Measurements from ENCODE around the gene SLC40A1.

The SLC40A1 gene

DNA sequence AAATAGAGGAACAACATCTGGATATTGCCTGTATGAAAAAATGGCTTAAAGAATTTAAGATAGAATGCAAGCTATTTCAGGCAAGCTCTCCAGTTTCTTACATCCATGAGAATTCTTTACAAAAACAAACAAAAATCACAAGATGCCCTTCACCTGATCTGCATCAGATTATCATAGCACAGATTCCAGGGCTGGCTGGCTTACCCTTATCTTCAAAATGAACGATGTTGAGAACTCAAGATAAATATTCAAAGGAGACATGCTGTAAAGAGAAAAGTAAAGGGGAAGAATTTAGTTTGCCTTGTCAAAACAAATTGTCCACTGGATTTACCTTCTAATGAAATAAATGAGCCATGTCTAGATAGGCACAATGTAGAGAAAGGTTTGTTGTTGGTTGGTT lies 18.7 kb upstream of the SLC40A1 start:
- DNase-seq (ENCODE audit: low read depth), result no peak

DNA sequence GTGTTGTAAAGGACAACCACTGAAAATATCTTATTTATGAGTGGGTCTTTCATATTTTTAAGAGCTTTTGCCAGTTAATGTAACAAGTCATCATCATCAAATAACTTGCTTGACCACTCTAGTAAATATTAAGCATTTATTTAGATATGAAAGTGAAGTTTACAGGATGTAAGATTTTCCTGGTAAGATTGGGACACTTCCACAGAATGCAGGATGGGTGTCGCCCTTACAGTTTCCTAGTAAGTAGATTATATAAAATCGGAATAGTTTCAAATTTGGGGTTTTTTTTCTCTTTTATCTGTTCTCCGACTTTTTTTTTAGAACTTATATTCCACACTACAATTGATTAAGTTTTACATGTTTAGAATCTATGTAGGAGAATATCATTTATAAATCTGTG lies 14.8 kb upstream of the SLC40A1 start:
- no peak for DNase-seq (ENCODE audit: low read depth)

DNA sequence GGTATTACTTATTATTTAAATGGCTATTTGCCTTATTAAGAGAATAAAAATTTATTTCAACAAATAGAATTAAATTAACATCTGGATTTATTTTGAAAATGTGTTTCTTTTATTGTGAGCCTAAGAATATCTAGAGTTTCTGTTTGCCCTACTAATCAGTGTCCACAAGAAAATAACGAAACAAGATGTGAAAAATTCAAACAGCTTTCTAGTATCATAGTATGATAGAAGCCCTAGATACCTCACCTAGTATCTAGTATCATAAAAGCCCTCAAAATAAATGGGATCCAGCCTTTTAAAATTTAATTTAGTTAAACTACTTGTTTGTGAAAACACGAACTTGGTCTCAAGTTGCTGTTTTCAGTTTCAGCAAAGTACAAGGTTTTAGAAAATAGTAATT lies 13.7 kb upstream of the SLC40A1 start:
- DNase-seq (ENCODE audit: low read depth), result no peak

DNA sequence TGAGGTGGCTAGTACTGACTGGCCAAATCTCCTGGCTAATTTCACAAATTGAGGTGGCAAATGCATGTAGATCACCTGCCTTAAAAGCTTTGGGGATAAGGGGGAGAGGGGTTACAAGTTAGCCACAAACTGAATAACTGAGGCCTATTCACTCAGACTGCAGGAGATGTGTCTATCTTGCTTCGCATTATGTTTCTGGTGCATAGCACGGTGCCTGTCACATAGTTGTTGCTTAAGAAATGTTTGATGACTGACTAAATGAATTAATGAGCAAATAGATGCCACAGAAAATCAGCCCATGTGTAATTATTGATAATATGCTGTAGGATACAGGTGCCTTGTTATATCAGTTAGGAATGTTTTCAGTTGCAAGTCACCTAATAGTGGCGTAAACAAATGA lies 12.5 kb upstream of the SLC40A1 start:
- no peak for DNase-seq (ENCODE audit: low read depth)

DNA sequence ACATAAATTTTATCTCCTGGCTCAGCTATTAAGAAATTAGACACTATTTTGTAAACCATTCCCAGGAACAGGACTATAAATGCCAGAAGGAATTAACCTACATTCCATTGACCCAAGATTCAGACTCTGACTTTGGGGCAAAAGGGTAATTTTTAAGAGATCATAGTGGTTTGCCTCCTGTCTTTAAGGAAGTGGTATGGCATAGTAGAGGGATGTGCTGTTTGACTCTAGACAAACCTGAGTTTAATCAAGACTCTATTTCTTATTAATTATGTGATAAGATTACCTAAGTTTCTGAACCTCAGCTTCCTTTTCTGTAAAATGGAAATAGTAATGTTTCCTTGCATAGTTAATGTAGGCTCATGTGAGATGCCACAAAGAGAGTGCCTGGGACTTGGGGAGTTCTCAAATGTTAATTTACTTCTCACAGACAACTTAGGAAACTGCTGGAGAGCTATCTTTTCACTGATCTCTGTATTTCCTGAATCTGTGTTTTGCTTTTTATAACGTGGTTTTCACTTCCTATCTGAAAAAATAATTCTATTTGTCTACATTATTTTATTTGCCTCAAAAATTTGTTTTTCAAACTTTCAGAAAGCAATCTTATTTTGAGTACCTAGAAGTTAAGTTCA lies 11.9 kb upstream of the SLC40A1 start:
- DNase-seq (ENCODE audit: low read depth), result no peak

DNA sequence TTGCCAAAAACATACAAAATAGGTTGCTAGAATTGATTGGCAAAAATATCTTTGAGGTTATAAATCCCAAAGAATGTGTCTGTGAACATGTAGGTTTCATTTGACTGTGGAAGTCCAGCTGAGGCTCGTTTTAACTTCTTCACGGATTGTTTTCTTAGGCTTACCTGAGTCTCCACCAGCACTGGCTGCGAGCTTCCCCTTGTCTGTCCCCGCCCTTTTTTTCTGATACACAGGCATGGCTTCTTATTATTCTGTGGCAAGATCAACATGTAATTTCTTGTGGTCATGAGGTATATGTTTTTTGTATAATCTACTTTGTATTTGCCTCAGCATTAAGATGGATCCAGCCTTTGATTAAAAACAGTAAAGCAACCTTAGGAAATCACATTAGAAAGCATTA lies 7.2 kb upstream of the SLC40A1 start:
- no peak for DNase-seq (ENCODE audit: low read depth)

DNA sequence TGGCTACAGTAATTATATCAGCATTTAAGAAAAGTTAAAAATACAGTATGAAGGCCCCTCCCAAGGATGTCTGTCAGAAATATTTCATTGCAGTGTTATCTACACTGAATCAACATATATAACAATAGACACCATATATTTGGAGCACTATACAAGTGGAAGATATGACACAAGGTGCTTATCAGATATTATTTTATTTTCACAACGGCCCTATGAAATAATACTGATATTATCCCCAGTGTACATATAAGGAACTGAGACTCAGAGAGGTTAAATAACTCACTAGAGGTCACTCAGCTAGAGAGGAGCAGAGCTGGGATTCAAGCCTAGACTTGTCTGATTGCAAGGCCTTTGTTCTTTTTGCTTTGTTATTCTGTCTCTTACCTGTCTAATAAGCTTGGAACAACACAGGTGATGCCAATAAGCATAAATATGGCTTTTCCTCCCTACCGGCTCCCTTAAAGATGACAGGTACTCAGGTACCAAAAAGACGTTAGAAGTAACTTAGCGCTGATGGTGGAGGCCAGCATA lies 4.7 kb upstream of the SLC40A1 start:
- no peak for DNase-seq (ENCODE audit: low read depth)

DNA sequence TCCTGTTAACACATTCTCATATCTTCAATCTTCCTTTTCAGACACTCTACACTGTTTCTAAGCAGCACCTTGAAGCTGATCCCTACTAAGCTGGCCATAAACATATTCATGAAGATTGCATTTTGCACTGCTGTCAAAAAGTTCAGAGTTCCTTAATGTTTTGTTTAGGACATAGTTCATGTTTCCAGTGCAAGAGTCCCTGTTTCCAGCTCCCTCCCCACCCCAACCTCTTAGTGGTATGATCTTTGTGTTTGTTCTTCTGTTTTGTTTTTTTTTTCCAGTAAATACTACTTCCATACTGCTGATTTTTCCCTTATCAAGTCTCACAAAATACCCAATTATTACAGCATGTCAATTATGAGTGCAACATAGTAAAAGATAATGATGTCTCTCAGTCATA lies 4.1 kb upstream of the SLC40A1 start:
- DNase-seq (ENCODE audit: low read depth), result no peak

DNA sequence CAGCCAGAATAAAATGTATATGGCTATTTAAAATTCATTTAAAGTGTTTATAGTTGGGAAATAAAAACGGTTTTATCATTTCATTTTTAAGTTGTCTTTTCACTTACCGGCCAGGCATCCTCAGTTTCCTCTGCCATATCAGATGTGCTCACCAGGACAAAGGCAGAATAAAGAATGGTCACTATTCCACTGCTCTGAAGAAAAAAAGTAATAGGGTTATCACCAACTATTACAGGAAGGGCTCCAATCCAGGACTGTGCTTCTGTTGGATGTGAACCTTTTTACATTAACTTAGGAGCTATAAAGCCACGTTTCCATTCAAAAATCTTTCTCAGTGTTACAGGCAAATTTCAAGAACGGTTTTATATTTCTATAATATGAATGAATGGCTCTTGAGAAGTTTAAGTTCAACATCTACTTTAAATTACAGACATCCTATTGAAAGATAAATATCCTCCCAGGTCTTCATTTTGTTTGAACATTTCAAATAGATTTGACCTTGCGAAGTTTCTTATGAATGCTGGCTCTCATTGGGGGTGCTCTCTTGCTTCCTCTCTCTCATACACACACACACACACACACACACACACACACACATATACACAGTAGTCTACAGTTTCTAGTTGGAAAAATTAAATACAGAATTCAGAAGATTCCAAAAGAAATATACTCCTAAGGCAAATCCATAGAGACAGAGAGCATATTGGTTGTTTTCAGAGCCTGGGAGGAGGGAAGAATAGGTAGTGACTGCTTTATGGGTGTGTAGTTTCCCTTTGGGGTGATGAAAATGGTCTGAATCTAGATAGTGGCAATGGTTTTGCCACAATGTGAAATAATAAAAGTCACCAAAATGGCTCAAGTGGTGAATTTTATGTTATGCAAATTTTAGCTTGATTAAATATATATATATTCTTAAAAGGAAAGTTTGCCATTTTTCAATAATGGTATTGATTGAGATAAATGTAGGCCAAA lies 2.9 kb upstream of the SLC40A1 start:
- DNase-seq (ENCODE audit: low read depth), result no peak

DNA sequence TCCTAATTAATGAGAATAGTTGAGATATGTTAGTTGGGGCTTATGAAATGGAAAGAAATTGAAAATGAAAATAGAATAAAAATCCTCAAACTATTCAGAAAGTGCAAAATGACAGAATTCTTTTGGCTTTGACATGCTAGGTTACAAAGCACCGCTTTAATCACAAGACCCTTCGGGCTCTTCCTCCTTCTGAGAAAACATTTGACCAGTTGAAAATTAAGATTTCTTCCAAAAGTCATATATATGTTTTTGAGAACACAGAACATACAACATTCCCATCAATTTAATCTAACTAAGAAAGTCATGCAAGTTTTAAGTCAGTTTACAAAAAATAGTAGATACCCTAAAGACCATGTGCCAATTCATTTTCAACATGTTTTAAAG lies 2.2 kb upstream of the SLC40A1 start:
- DNase-seq (ENCODE audit: low read depth), result no peak

DNA sequence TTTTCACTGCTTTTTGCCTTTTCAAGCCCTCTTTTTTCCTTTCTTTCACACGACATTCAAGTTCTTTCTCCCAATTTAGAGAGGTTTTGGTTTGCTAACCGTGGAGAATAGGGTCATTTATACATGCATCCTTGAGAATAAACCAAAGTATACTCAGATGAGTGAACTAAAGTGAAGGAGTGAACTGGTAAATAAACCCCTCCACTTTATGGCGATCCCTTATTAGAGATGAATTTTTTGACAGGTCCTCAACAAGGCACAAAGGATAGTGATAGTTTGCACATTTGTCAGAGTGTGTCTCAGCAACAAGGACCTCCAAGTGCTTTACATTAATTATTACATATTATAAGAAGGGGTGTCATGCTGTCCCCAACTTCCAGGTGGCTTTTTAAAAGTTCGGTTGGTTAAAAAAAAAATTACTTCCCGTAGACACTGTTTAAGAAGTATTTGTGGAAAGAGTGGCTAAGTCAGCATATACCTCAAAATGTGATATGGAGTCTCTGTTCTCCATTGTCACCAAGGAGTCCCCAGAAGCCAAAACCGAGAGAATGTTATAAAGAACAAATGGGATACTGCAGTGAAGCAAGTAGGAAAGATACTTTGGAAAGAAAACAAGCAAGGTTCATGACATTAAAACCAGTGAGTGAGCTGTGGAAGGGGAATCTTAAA lies 1.7 kb upstream of the SLC40A1 start:
- DNase-seq (ENCODE audit: low read depth), result no peak

DNA sequence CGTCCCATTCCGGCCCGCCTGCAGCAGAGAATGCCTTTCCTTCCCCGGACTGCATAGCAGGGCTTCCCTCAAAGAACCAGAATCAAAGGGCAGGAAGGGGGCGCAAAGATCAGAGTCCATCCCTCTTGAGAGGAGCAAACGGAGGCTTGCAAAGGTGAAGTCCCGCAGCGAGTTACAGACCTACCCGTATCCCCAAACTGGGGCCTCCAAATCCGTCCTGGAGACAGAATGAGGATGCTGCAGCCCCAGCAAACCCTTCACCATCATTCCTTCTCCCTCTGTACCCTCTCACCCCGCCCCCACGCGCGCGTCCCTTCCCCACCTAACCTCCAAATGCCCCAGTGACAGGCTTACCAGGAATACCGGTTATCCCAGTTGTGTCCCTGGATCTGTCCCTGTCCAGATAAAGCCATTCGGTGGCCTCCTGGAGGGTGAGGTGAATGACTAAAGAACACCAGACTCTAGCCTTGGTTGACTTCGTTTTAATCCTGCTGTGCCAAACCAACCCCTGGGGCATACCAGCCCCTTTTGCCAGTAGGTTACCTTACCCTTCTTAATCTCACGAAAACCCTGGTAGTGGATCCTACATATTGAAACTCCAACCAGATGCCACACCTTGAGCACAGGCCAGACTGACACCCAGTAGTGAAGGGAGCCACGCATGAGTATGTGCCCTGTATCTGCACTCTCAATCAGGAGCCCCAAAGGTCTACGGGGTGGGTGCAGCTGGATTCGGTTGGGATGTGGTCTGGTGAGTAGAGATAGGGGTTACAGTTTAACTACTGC lies 961 bp upstream of the SLC40A1 start:
- no peak for DNase-seq (ENCODE audit: low read depth)

DNA sequence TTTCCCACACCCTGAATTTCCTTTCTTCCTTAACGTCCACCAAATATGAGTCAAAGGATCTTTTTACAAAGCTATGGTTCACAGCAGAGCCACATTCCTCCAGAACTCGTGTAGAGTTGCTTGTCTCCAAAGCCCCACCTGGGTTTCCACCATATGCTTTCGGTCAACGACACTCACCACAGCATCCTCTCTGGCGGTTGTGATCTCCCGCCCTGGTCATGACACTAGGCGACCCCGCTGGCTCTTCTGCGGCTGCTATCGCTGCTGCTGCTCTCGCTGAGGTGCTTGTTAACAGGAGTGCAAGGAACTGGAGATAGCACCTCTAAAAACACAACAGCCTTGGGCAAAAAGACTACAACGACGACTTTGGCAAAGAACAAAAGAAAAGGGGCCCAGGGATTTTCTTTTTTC lies 340 bp downstream of the SLC40A1 start:
- DNase-seq (ENCODE audit: low read depth), result no peak

DNA sequence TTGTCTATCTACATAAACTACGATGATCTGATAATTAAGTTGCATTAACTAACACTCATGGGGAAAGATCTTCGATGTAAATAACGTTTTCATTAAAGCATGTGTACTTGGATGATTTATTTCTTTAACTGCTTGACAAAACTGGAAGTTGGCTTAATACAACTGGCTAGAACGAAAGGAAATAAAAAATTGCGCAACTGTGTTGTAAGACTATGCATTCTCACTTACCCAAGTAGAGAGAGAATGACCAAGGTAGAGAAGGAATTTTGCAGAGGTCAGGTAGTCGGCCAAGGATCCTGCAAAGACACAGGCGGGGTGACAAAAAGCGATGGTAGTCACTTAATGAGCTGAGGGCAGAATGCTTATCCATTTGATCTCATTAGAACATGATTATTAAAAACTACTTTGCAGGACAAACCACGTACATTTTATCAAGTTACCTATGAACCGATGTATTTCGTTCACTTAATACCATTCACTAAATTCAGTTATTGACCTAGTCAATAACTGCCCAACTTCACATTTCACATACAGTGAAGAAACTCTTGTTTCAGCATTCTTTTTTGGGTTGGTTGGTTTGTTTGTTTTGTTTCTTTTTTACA lies 900 bp downstream of the SLC40A1 start:
- no peak for DNase-seq (ENCODE audit: low read depth)

DNA sequence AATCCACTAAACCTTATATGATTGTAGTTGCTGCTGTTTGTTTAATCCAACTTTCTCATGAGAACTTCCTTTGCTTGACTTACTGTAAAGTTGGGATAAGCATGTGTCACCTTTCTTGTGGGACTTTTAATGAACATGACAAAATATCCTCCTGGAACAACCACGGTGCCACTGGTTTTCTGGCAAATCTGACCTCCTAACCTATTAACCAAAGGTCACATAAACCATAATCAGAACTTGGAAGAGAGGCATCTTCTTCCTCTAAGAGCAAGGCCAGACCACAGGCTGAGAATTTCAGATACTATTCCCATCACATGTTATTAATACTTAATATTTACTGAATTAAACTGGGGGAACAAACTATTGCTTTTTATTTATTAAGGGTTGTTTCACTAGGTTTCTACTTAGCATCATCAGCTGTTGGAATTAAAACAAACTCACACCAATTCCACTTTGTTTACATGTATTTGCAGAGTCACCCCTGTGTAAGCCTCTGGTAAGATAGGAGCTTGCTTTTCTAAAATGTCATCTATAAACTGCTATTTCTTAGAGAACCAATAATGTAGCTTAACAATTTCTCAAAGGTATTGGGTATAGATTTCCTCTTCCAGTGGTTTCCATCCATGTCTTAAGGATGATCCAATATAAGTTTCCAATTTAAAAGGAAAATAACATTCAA lies 2.2 kb downstream of the SLC40A1 start:
- DNase-seq (ENCODE audit: low read depth), result no peak

DNA sequence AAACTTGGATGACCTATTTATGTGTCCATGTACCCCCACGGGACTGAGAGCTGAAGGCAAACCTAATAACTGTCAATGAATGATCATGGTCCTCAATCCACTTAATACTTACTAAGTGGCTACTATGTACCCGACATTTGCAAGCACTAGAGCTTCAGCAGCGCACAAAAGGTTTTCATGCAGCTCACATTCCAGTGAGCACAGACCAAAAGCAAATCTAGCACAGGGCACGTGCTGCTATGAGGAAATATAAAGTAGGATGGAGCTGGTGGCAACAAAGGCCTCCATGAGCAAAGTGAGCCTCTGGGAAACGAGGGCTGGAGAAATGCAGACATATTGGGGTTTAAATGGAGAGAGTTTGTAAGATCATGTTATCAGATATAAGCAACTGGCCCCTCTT lies 3.5 kb downstream of the SLC40A1 start:
- no peak for DNase-seq (ENCODE audit: low read depth)

DNA sequence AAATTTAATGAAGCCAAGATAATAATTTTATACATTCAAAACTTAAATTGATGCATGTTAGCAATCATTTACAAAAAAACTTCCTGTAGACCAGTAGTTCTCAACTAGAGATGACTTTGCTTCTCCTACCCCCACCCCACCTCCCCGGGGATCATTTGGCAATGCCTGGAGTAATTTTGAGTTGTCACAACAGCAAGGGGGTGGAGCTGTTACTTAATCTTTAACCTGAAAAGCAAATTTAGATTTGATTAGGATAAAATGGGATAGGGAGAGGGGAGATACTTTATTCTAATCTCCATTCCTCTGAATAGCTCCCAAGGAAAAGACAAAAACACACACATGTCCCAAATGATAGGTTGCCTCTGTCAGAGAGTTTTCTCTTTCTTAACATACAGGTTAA lies 4.2 kb downstream of the SLC40A1 start:
- no peak for DNase-seq (ENCODE audit: low read depth)

DNA sequence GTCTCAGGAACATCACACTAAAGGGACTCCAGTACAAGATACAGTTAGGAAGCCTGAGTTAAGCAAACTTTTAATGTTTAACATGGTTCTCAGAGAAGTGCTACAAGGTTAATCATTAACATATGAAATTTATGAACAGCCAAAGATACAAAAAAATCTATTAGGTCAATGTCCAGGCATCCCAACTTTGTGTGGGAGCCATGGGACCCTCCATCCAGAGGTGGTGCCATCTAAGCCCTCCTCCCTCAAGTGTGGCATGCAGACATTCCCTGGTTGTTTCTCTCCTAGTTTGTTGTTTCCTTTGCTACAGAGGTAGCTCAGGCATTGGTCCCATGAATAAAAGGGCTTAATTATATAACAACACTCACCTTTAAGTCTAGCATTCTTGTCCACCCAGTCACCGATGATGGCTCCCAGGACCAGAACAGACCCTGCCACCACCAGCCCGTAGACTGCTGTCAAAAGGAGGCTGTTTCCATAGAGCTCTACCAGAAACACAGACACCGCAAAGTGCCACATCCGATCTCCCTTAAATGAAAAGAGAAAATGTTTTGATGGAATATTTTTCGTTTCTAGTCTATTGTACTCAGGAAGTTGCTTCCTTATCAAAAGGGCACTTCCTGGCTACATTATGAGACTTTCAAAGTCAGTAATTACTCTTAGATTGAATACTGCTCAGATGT lies 5.7 kb downstream of the SLC40A1 start:
- DNase-seq (ENCODE audit: low read depth), result no peak

DNA sequence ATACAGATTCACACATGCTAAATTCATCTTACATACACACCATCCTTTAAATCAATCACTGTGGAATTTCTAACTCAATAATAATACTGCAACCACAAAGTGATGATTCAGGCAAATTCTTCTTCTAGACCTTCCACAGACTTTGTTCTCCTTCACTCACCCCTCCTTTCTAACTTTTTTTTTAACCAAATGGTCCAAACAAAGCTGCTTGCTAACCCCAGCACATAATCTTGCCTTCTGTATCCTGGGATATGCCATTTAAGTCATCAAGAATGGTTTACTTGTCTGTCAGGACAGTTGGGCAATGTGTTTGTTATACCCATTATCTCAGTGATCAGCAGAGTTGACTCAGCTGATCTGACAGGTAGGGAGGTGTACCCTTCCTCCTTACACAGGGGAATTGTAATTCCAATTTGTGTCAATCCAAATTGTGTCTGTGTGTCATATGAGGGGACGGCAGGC lies 10.0 kb downstream of the SLC40A1 start:
- DNase-seq (ENCODE audit: low read depth), result no peak

DNA sequence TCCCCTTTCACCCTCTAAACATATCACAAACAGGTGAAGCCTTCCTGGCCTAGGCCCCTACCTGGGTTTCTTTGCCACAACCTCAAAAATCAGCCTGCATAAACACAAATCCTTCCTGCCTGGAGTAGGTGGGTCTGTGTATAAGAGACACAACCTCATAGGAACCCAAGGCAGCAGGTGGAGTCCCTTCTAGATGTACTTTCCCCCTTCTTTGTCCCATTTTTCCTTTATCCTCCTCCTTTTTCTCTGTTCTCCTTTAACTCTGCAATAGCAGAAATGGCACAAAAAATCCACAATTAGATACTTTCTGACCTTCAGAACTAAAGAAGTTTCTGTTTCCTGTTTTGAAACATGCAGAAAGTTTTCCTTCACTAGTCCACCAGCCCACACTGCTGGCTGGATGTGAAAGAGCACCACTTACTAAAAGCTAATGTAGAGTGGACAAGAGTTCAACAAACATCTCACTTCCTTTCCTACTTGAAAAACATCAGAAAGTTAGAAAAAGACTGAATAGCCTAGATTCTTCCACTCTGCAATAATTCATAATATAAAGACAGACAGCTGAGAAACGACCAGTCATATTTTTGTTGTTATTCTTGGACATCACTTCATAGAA lies 11.2 kb downstream of the SLC40A1 start:
- DNase-seq (ENCODE audit: low read depth), result no peak

Data from stimulated activated CD8-positive, alpha-beta memory T cell treated with anti-CD3 and anti-CD28 coated beads, Interleukin-12 subunit alpha, Interleukin-12 subunit beta, amount 100 ng/mL, for 1 hour (primary cell).